ENCODE data around the gene PLAC8.

GRCh38 chr4:83151651-83152050, 37.1 kb upstream of the PLAC8 start:
- TF ChIP-seq CTCF (tag by site-specific recombination; IDR thresholded peaks at IDR 0.05) (no peak), ZNF416 (tag by site-specific recombination; IDR thresholded peaks at IDR 0.05) (no peak), ZBTB8A (tag by site-specific recombination; IDR thresholded peaks at IDR 0.05) (no peak), ZFP41 (tag by site-specific recombination; IDR thresholded peaks at IDR 0.05; ENCODE audit: borderline replicate concordance) (no peak), ZNF350 (tag by site-specific recombination; IDR thresholded peaks at IDR 0.05) (no peak), REST (tag by site-specific recombination; IDR thresholded peaks at IDR 0.05) (no peak), ZNF239 (tag by site-specific recombination; IDR thresholded peaks at IDR 0.05) (no peak), SP2 (tag by site-specific recombination; IDR thresholded peaks at IDR 0.05) (no peak), ZNF658 (tag by site-specific recombination; IDR thresholded peaks at IDR 0.05) (no peak)
- TF ChIP-seq, protein P1, sequence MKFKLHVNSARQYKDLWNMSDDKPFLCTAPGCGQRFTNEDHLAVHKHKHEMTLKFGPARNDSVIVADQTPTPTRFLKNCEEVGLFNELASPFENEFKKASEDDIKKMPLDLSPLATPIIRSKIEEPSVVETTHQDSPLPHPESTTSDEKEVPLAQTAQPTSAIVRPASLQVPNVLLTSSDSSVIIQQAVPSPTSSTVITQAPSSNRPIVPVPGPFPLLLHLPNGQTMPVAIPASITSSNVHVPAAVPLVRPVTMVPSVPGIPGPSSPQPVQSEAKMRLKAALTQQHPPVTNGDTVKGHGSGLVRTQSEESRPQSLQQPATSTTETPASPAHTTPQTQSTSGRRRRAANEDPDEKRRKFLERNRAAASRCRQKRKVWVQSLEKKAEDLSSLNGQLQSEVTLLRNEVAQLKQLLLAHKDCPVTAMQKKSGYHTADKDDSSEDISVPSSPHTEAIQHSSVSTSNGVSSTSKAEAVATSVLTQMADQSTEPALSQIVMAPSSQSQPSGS (tag by site-specific recombination; IDR thresholded peaks at IDR 0.05; ENCODE audit: low read depth) = no peak
- TF ChIP-seq, protein P2, sequence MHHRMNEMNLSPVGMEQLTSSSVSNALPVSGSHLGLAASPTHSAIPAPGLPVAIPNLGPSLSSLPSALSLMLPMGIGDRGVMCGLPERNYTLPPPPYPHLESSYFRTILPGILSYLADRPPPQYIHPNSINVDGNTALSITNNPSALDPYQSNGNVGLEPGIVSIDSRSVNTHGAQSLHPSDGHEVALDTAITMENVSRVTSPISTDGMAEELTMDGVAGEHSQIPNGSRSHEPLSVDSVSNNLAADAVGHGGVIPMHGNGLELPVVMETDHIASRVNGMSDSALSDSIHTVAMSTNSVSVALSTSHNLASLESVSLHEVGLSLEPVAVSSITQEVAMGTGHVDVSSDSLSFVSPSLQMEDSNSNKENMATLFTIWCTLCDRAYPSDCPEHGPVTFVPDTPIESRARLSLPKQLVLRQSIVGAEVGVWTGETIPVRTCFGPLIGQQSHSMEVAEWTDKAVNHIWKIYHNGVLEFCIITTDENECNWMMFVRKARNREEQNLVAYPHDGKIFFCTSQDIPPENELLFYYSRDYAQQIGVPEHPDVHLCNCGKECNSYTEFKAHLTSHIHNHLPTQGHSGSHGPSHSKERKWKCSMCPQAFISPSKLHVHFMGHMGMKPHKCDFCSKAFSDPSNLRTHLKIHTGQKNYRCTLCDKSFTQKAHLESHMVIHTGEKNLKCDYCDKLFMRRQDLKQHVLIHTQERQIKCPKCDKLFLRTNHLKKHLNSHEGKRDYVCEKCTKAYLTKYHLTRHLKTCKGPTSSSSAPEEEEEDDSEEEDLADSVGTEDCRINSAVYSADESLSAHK (tag by site-specific recombination; IDR thresholded peaks at IDR 0.05) = no peak

Data from HEK293 (cell line).